ENCODE results near the gene GPX3.

GPX3 gene

GRCh38 chr5:151058301-151058700 is 37.9 kb downstream of the GPX3 start:
- no peak for DNase-seq (ENCODE audit: low read depth in 3 of 3)

DNA sequence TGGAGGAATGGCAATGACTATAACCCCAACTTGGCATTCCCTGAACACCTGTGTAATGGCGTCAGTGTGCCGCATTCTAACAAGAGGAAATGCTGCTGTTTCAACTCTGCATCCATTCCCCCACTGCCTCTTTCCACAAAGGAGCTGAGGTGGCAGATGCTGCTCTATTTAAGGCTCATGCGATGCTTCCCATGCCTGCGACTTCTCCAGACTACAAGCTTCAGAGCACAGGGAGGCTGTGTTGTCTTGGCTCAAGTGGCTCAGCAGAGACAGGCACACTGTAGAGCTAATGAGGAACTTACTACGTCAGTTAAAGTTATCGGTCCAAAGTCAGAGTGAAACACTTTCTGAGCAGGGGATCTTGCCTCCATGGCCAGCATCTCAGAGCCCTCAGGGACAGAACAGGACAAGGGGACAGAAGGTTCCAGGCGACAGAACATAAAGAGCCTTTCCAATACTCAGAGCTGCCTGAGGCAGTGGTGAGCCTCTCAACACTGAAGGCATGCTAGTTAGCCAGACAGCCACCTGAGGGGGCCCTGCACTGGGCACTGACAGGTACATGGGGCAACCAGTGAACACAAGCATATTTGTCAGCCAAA is 38.6 kb downstream of the GPX3 start:
- no peak for DNase-seq (ENCODE audit: low read depth in 3 of 3)

- DNase-seq (ENCODE audit: low read depth in 3 of 3) = no peak
These were observed 40.4 kb downstream of the GPX3 start for GRCh38 chr5:151060742-151061141.

DNA sequence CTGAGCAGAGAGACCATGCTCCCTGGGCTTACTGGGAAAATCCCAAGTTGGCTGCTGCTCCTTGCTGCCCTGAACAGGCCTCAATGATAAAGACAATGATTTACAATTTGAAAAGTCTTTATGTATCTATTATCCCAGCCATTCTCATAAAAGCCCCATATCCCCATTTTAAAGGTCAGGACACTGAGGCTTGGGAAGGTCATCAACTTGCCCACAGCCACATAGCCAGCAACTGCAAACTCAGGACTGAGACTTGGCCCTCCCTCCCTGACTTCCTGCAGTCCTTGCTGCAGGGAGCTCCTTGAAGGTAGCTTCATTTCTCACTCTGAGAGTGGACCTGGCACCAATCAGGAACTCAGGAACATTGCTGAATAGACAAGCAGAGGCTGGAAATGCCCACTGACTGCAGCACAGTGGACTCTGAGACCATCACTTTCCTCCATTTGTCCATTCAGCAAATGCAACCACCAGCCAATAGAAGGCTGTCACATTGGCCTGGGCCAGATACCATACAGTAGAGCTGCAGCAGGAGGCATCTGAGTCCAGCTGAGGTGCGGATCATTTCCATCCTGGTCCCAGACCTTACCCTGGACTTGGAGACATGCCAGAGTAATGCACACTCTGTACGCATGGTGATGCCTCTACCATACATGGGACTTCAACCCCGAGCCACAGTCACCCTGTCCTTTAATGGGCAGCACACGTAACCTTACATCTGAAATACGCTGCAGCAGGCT is 42.2 kb downstream of the GPX3 start:
- DNase-seq (ENCODE audit: low read depth in 3 of 3) = no peak

- no peak for DNase-seq (ENCODE audit: low read depth in 3 of 3)
These were observed 43.0 kb downstream of the GPX3 start for GRCh38 chr5:151063142-151063989.

DNA sequence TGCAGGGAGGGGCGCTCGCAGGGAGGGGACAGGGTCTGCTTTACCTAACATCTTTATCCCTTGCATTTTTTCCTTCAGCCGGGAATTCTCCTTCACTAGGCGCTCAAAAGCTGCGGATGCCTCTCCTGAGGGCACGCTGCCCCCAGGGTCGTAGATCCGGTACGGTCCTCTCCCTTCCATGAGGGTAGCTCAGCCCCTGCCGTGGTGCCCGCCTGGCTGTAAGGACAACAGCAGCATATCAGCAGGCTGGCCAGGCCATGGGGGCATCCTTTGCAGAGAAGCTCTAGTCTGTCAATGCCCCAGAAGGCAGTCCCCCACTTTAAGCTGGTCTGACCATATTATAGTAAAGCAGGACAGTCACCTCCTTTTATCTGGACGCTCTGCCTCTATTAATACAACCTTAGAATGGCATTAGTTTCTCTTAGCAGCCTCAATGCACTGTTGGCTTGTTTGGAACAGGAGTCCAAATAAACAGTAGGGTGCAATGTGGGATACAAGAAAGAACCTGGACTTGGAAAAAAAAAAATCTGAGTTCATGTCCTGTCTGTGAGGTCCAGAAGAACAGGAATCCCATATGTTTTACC is 44.6 kb downstream of the GPX3 start:
- no peak for DNase-seq (ENCODE audit: low read depth in 3 of 3)

DNA sequence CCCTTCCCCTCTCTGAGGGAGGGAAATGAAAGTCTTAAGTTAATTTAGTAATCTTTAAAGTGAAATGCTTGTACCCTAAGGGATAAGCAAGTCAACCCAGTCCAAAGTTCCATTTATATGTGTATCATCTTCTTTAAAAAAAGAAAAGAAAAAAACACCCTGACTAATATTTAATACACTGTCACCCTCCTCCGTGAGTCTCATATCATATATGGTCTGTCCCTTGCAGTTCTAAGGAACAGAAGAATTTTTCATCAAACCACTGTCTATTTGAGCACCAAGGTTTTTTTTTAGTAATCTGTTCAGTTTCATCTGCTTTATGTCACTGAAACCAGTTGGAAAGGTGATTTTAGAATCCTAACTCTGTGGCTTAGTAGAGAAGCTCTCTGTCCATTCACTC is 45.2 kb downstream of the GPX3 start:
- no peak for DNase-seq (ENCODE audit: low read depth in 3 of 3)

DNA sequence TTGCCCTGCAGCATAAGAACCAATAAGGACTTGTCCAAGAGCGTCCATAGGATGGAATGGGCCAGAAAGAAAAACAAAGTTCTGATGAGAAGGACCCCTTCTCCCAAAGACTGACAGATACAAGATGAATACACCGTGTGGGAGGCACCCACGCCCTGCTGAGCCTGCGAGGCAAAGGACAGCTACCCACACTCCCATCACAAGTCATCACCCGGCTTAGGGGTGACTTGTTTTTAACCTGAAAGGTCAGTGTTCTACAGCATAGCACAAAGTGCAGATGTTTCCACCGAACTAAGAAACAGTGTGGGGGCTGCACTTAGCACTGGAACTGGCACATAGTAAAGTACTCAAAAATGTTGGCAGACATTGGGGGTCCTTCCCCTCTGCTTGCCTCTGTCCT is 46.5 kb downstream of the GPX3 start:
- DNase-seq (ENCODE audit: low read depth in 3 of 3) = no peak

DNA sequence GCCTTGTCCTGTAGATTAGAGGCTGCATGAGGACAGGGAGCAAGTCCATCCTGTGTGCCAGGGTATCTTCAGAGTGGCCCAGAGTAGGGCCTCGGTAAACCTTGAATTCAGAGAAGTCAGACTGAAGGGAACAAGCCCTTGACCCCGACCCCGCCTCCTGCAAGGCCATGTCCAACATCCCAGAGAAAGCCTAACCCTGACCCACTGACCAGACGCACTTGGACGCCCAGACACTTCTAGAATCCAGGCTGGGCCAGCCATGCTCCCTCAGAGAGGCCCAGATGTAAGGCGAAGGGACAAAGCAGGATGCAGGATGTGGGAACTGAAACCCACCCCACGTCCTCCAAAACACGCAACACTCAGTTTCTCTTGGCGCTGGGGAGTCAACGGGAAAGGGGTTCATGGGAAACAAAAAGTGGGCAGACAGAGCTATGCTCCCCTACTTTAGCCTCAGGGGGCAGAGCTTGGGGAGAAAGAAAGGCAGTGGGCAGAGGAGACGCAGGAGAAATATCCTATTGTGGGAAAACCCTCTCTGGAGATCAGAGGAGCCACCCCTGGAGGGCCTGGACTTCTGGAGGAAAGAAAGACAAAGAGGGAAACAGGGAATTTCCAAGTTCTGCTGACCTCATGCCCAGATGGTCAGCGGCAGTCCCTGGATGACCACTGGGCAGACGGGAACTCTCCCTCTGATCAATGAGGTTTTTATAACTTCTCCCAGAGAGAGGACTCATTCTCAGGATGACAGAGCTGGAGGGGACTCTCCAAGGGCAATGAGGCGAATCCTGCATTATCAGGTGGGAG is 47.4 kb downstream of the GPX3 start:
- DNase-seq (ENCODE audit: low read depth in 3 of 3) = no peak

DNA sequence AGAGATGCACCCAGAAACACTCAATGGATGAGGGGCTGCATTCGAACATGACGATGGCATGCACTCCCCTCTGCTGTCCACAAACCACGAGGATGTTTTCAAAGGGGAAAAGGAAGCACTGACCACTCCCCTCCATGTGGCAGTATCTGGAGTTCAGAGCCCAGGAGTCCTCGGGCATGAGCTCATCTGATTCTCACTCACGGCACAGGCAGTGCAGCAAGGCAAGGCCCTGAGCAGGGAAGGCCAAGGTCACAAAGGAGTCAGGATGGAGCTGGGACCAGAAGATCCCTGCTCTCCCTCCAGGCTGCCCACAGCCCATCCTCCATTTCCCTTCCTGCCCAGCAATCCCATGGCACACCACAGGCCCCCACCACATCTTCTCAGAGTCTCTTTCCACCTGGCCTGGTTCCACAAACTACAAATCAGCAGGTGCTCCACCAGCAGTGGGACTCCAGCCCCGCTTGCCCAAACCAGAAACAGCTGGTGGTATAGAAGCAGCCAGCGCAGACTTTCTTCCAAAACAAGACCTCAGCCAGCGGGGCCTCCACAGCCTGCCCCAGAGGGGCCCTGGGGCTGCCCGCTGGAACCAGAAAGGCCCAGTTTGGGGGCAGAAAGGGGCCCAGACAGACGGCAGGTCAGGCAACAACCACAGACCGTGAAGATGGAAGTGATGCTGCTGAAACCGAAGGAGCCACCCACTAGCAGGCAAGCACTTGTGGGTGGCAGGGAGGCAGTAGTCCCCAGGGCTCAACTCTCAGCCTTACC is 48.2 kb downstream of the GPX3 start:
- no peak for DNase-seq (ENCODE audit: low read depth in 3 of 3)

- no peak for DNase-seq (ENCODE audit: low read depth in 3 of 3)
These were observed 50.1 kb downstream of the GPX3 start for GRCh38 chr5:151070449-151070848.

DNA sequence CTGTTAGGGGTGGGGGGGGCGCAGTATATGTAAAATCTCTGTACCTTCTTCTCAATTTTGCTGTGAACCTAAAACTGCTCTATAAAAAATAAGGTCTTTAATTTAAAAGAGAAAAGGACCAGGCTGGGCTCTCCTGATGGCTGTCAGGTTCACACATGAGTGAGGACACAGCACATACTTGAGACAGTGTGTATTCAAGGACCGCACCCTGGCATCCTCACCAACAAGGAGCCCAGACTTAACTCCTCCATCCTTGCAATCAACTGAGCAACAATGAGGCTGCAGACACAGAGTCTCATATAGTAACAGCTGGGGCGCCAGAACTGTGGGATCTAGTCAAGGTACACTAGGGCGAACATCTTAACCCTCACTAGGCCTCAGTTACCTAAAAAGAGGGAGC is 50.6 kb downstream of the GPX3 start:
- no peak for DNase-seq (ENCODE audit: low read depth in 3 of 3)

DNA sequence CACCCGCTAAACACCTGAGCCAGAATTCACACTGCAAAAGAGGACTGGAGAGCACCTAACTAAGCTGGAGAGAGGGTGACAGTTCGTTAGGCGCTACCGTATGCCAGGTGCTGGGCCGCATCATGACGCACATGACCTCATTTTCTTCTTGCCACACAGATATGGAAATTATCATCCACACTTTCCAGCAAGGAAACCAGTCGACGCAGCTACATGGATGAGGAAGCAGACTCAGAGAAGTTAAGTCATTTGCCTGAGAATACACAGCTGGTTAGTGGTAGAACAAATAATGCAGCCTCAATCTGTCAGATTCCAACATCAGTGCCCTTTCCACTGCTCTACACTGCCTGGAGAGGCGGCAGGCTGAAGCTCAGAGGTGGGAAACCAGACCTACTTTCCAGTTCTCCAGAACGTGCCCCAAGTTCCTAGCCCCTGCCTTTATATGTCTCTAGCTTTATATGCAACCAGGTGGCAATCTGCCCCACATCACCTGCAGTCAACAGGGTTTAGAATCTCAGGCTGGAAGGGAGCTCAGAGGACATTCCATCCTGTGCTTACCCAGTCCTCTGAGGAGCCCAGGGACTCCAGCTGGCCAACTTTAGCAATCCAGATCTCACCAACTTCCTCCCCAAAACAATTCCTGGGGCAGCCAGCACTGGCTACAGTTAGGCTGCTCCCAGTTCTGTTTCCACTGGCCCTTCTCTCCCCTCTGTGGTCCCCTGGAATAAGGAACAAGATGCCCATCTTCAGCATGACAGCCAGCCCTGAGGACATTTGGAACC is 51.6 kb downstream of the GPX3 start:
- DNase-seq (ENCODE audit: low read depth in 3 of 3) = no peak

DNA sequence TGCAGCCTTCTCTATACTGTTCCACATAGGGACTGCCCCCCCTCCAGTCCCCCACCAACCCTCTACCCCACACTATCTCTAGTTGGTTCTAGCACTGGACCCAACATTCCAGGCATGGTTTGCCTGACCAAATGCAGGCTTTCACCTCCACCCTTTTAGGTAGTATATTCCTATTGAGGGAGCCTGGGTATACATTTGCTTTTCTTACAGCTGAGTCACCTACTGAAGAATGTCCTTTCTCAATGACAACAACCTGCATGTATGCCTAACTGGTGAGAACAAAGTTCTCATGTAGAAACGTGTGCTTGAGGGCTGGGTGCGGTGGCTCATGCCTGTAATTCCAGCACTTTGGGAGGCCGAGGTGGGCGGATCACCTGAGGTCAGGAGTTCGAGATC is 52.2 kb downstream of the GPX3 start:
- DNase-seq (ENCODE audit: low read depth in 3 of 3) = no peak

- DNase-seq (ENCODE audit: low read depth in 3 of 3) = no peak
These were observed 52.9 kb downstream of the GPX3 start for GRCh38 chr5:151073280-151073679.

GRCh38 chr5:151074557-151074956 is 54.2 kb downstream of the GPX3 start:
- no peak for DNase-seq (ENCODE audit: low read depth in 3 of 3)

DNA sequence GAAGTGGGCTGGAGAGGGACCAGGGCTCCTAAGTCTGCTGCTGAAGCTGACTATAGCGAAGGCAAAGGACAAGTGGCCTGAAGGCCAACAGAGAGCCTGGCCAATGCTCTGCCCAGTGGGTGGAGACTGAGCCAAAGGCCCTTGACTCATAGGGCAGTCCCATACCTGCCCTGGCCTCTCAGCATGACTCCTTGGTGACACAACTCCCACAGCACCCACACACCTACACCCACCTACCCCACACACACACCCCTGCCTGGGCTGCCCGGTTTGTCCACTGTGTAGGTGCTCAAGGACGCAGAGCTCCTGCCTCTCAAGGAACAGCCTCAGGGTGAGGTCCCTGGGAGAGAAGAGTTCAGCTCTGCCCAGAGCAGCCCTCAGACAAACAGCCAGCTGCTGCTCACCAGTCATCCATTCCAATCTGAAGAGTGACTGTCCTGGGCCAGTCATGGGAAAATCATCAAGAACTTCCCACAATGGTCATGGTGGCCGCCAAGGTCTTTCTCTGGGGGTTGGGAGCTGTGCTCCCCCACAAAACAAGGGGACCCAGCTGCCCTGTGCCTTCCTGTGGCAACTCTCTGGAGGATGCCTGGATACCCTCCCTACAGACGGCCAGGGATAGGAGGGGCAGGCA is 55.4 kb downstream of the GPX3 start:
- no peak for DNase-seq (ENCODE audit: low read depth in 3 of 3)

- DNase-seq (ENCODE audit: low read depth in 3 of 3) = no peak
These were observed 56.2 kb downstream of the GPX3 start for GRCh38 chr5:151076616-151077015.

DNA sequence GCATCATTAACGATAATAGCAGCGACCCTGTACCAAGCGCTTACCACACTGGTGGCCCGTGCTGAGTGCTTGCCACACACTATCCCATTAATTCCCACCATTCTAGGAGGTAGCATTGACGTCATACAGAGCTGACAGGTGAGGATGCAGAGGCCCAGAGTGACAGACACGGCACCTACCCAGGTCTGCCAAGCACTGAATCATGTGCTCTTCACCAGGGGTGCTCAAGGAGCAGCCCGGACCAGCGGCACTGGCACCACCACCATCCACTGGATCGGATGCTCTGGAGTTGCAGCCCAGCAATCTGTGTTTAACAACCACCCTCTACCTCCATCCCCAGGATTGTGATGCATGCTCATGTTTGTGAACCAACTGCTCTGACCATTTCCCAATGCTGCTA is 57.0 kb downstream of the GPX3 start:
- DNase-seq (ENCODE audit: low read depth in 3 of 3) = no peak

DNA sequence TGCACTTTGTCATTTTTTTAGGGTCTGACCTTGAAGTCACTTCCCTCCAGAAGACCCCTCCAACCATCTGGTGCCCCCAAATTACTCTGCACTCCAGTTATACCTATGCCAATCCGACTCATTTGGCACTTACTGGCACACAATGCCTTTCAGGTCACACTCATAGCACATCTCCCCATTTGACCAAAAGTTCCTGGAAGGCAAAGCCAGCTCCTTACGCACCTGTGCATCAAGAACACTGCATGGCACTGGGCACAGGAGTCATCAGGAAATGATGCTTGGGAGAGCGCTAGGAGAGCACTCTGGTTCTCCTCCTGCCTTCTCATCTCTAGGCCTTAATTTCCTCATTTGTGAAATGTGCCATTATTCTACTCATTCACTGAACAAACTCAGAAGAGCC is 57.6 kb downstream of the GPX3 start:
- no peak for DNase-seq (ENCODE audit: low read depth in 3 of 3)
